ENCODE data around the gene ARL15.

ARL15 gene

DNA sequence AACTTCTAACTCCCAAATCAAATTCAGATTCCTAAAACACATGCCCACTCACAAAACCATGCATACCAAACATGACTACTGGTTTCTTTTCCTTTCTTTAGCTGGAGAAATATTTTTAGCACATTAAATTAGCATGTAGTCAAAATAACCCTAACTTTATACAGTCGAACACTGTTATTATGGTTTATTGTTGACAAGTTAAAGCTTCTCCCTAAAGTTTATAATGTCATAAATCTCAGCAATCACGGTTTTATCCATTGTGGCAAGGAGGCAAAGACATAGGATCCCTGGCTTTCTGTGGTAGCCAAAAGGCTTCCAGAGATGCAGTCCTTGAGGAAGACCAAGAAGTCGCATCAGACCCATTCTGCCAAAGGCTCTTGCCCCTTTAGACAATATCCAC lies 27.5 kb downstream of the ARL15 start:
- no peak for DNase-seq (ENCODE audit: low read depth)

GRCh38 chr5:54281960-54282692 lies 28.2 kb downstream of the ARL15 start:
- no peak for DNase-seq (ENCODE audit: low read depth)

DNA sequence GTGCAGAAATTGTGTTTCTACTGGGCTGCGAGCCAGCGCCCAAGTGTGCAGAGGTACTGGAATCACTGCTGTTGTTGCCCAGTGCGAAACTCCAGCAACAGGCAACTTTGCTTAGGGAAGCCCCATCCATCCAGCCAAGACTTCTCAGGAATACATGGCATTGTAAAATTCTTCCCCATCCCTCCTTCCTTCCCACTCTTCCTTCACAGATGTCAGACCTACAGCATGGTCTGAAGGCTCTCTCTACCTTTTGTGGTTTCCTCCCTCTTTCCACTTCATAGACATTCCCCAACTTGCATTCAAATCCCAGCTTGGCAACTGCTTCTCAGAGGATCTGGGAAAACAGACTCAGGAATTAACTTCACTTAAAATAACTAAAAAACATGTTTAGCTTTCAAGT lies 30.4 kb downstream of the ARL15 start:
- no peak for DNase-seq (ENCODE audit: low read depth)

DNA sequence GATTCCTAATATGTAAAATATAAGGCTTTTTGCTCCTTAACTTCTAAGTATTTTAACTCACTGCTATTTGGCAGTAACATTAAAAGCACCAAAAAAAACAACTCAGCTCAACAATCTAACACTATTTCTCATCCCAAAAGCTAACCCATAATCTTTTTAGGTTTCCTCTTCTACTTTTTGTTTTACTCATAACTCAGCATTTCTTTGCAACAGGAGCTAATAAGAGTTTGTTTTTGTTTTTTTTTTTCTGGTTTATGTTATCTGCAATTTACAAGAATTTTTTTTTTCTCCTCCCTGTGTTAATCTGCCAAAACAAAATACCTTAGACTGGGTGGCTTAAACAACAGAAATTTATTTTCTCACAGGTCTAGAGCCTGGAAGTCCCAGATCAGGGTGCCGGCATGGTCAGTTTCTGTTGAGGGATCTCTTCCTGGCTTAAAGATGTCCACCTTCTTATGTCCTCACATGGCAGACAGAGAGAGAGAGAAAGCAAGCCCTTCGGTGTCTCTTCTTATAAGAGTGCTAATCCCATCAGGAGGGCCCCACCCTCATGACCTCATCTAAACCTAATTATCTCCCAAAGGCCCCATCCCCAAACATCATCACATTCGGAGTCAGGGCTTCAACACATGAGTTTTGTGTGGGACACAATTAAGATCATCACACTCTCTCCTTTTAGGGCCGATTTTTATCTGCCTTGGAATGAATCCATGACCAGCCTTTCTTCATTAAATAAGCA lies 31.2 kb downstream of the ARL15 start:
- no peak for DNase-seq (ENCODE audit: low read depth)

DNA sequence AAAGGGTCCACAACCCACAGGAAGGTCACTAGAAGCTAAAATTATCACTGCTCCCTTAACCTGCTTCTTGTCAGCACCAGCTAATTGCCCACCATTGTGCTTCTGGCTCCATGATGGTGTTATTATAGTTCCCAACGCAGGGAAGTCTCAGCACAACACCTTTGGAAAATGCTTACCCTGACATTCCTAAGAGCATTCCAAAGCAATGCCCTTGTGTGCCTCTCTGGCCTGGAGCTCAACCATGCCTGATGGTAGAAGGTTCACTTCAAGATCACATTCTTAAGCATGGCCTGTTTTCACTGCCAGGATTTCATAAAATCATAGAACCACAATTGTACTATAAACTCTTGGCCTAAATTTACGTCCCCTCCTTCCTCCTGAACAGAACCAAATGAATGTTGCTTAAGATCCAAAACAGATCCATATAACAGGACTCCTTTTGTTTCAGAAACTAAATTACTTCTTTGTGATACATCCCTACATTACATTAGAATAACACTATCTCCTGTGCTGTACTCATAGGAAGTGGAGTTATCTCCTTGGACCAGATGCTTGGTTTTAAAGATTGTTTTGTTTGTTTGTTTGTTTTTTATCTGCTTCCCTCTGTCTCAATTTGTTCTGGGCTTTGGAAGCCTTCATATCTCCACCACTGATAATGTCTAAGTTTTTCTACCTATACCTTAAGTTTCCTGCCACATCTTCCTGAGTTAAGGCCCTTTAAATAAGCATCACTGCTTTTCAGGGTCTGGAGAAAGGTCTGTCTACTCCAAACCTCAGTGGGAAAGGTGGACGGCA lies 32.1 kb downstream of the ARL15 start:
- no peak for DNase-seq (ENCODE audit: low read depth)

DNA sequence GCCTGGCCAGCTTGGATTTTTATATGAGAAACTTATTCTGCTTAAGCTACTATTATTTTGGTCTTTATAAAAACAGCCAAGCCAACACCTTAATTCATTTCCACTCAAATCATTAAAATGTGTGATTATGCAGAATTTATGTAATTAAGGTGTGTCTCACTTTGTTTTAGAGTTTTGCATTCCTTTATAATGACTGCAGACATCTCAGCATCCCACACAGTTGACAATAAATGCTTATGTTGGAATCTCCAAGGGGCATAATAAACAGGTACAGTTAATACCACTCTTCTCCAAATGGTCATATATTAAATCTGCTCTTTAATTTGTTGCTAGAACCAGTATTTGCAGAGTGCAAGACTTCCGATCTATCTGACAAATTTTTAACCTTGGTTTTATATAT lies 34.3 kb downstream of the ARL15 start:
- DNase-seq (ENCODE audit: low read depth), result no peak

DNA sequence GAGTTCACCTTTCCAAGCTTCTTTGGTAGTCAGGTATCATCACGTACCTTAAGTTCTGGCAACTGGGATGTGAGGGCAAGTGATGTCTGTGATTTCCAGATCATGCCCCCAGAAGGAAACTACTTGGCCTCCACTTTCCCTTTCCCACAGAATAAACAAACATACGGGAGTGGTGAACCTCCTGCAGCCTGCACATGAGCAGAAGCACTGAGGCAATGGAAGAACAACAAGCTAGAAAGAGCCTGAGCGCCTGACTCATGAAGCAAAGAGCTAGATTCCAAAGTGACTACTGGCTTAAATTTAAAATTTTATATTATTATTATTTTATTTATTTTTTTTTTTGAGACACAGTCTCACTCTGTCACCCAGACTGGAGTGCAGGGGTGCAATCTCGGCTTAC lies 35.0 kb downstream of the ARL15 start:
- DNase-seq (ENCODE audit: low read depth), result no peak

DNA sequence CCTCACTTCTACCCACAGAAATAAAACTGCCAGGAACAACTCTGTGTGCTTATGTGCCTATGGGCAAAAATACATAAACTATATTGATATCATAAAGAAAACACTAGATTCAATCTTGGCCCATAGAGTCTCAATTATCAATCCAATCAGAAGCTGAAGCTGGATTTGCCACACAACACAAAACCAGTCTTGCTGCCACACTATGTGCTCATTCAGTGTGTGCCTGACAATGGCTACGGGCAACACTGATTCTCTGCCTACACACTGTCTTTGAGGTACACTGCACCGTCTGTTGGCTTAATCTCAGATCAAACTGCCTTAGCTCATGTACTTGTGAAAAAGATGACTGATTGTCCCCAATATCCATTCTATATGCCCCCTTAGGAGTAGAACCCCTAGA lies 35.4 kb downstream of the ARL15 start:
- DNase-seq (ENCODE audit: low read depth), result no peak

DNA sequence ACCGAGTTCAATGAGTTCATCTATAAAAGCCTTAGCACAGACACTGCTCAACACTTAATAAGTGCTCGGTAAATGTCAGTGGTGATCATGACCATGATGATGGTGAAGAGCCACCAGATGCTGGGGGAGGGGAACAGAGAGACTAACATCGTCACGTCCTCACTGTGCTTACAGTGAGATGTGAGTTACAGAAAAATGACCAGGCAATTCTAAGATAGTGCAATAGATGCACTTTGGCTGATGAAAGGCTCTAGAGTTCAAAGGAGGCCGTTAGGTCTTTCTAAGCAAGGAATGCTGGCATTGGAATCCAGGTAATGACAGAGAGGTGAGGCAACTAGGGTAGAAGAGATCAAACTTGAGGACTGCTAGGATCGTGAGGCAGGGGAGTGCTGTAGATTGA lies 36.7 kb downstream of the ARL15 start:
- no peak for DNase-seq (ENCODE audit: low read depth)

- DNase-seq (ENCODE audit: low read depth), result no peak
Observed at GRCh38 chr5:54272746-54273145, 37.6 kb downstream of the ARL15 start.

- no peak for DNase-seq (ENCODE audit: low read depth)
Observed at GRCh38 chr5:54270326-54270725, 40.0 kb downstream of the ARL15 start.

- no peak for DNase-seq (ENCODE audit: low read depth)
Observed at GRCh38 chr5:54264574-54264973, 45.8 kb downstream of the ARL15 start.

DNA sequence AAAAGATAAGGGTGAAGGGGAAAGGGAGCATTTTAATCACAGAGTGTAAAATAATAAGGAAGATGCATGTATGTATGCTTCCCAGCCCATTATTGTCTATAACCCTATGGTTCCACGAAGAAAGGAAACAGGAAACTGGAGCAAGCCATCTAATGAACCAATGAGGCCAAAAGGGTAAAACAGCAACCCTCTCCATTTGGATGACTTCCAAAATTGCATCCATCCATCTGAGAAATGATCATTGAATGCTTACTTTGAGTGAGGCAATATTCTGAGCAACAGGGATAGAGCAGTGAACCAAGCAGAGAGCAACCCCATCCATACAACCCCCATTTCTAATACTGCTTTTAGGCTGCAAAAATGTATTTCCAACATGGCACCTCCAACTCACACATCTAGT lies 46.9 kb downstream of the ARL15 start:
- DNase-seq (ENCODE audit: low read depth), result no peak

DNA sequence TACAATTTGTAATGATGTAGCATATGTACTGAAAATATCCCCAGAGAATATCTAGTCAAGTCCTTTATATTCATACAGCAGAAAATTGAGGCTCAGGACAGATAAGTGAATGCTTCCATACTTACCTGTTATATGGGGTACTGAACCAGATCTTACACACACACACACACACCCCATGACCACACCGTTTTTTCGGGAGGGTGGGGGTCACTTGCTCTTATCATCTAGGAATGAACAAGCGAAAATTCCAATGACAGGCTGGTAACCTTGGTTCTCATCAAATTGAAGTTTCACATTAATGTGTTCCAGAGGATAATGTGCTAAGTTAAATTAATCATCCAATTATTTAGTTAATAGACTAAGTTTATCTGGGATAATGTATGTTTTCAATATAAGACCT lies 48.8 kb downstream of the ARL15 start:
- DNase-seq (ENCODE audit: low read depth), result no peak

DNA sequence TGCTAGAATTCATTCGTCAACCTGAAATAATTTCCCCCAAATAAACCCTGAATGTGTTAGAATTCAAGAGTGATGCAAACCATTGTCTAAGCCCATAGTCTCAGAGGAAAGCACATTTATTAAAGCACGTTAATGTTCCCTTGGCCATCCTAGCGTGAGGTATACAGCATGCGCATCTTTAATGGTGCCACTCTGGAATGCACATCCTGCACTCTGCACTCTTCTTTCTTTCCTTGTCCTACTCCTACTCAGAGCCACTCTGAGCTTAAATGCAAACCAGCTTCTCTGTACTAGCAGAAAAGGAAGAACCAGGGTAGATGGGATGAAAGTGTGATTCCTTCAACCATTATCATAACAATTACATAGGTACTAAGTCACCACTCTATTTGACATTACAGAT lies 50.4 kb downstream of the ARL15 start:
- no peak for DNase-seq (ENCODE audit: low read depth)

- DNase-seq (ENCODE audit: low read depth), result no peak
Observed at GRCh38 chr5:54259090-54259489, 51.3 kb downstream of the ARL15 start.

GRCh38 chr5:54257366-54258118 lies 52.8 kb downstream of the ARL15 start:
- no peak for DNase-seq (ENCODE audit: low read depth)

GRCh38 chr5:54254482-54255198 lies 55.7 kb downstream of the ARL15 start:
- DNase-seq (ENCODE audit: low read depth), result no peak

DNA sequence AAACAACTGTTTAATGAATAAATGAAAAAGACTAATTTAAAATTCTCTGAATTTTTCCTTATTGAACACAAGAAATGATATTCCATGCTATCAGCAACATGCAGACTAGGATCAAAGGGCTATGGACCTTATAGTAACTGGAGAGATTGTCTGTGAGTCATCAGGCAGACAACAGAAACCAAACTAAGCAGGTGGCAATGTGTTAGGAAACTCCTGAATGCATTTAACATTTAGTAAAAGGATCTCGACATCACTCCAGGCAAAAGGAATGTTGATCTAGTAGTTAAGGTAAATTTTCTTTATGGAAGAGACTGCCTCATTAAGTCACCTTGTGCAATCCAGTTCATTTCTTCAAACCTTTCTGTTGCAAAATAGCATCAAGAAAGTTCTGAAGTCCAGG lies 58.4 kb downstream of the ARL15 start:
- no peak for DNase-seq (ENCODE audit: low read depth)

GRCh38 chr5:54249210-54250028 lies 61.0 kb downstream of the ARL15 start:
- no peak for DNase-seq (ENCODE audit: low read depth)

- no peak for DNase-seq (ENCODE audit: low read depth)
Observed at GRCh38 chr5:54247226-54247625, 63.1 kb downstream of the ARL15 start.

Data from stimulated activated CD8-positive, alpha-beta memory T cell treated with anti-CD3 and anti-CD28 coated beads, Interleukin-15, amount 100 ng/mL, for 24 hours (primary cell).